Erythroblast (primary cell): Measurements from ENCODE around the gene LARP4.
"Not testable (repeated sequence)": the region's sequence is repeated elsewhere in the genome, so short reads cannot be mapped to it uniquely, and the experiment has no call there.

ENCODE experiments used
- DNase-seq, 2 experiments: peaks; one replicate each; lab custom pipeline; 2025; lab: John Stamatoyannopoulos, UW
- GATA1 ChIP-seq: IDR thresholded peaks from 2 replicates; pipeline ENCODE4 v1.6.1; 2011; ENCODE audit warnings: low read depth, mild to moderate bottlenecking, control low read depth, low read length, moderate library complexity
- POLR2A ChIP-seq: IDR thresholded peaks from 2 replicates; pipeline ENCODE4 v1.6.1; 2011; ENCODE audit warnings: mild to moderate bottlenecking, low read length

Gene LARP4

DNA sequence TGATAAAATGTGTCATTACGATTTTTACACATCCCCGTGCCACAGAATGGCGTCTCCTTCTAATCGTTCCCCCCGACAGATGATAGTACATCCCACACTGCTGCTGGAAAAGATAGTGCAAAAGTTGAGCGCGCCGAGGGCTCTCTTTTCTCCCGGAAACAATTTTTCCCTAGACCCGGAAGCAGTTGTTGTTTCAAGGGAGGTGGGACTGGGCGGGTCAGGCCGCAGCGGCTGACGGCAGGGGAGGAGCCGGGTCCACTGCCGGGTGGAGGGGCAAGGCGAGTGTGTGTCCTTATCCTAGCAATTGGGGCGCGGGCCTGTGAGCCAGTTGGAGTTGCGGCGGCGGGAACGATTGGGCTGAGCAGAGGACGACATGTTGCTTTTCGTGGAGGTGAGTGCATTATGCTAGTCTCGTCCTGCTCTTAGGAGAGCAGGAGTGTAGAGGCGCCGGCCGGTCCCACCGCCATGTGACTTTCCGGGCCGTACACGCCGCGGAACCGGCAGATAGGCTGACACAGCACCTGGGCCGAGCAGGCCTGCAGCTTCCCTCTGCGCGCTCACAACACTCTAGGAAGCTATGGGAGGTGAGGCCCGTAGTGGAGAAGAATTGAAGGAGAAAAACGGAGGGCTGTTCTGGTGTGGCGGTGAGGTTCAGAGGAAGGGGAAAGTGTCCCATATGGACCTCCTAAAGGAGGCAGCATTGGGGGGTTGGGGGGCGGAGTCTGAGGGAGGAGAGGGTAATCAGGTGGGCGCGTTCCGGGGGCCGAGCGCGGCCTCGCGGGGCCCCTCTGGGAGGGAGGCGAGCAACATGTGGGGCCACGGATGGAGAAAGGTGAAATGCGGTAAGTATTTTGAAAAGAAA, at the start of gene LARP4:
LARP4 (plus strand) TSS at position 248 of the 862 bp plus-strand sequence; CDS start at position 374, 126 bp downstream.
- peak; percentile 97 to 98 for DNase-seq

DNA sequence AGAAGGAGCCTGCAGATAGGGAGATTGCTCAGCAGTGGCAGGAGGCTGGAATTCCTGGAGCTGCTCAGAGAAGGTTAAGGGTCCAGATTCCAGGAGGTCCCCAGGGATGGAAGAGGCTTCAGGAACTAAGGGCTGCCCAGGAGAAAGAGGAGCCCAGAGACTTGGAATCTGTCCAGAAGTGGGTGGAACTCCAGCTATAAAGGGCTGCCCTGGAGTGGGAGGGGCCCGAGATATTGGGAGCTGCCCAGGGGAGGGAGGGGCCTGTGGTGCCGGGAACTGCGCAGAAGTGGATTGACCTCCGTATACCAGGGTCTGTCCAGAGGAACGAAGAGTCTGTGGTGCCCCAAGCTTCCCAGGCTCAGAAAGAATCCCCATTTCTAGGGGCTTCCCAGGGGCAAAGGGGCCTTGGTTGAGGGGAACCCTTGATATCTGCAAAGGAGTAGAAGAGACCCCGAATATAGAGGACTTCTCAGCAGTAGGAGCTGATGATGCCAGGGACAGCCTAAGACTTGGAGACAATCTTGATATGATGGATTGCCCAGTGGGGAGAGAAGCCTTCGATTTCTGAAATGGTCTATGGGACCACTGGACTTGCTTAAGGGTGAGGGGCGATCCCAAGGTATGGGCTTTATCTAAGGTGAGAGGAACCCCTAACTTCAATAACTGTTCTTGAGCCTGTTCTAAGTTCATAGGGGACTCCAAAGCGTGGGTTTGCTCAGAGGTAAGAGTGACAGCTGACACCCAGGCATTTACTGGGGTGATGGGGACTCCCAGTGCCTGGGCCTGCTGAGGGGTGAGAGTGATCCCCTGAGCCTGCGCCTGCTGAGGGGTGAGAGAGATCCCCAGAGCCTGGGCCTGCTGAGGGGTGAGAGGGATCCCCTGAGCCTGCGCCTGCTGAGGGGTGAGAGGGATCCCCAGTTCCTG, 49.3 kb upstream of the LARP4 start:
- TF ChIP-seq GATA1 (no peak), POLR2A (no peak)
- peak; percentile 15 to 48 for DNase-seq

More for the DNA sequence above, at the start of gene LARP4:
- TF ChIP-seq POLR2A = peak; percentile 94
- no peak for TF ChIP-seq GATA1

DNA sequence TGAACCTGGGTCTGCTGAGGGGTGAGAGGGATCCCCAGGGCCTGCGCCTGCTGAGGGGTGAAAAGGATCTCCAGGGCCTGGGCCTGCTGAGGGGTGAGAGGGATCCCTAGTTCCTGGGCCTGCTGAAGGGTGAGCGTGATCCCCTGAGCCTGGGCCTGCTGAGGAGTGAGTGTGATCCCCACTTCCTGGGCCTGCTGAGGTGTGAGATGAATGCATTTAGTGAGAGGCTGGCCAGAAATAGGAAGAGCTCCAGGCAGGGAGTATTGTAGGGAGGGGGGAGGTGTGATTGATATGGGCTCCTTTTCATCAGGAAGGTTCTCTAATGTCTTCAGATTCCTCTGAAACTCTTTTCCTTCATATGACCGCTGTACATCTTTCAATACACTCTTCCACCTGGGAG, 47.3 kb upstream of the LARP4 start:
- TF ChIP-seq POLR2A (no peak), GATA1 (no peak)
- no peak for DNase-seq

DNA sequence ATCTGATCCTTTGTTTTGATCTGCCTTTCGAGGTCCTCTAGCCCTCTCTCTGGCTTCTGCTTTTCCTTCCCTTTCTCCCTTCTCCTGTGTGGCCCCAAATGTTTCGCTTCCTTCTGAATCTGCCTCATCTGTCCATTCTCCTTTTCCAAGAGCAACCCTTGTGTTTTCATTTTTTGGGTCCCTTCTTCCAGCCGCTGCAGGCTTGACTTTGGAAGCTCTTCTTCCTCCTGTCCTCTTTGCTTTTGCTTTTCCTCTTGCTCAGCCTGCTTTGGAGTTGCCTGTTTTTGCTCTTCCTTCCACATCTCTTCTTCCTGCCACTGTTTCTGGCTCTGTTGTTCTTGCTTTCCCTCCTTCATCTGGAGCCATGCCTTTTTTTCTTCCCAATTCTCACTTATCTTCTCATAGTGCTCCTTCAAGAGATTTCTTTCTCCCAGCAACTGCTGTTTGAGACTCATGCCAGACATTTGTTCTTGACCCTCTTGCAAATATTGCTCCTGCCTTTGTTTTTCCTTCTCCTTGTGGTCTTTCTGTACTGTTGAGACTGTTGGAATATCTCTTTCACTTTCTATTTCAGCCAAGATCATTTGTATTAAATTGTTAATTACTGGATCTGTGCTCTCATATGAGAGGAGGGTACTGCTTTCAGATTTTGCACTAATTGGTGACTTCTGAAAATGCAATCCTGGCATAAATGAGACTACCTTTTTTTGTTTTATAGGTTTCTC, 46.7 kb upstream of the LARP4 start:
- DNase-seq = no peak

DNA sequence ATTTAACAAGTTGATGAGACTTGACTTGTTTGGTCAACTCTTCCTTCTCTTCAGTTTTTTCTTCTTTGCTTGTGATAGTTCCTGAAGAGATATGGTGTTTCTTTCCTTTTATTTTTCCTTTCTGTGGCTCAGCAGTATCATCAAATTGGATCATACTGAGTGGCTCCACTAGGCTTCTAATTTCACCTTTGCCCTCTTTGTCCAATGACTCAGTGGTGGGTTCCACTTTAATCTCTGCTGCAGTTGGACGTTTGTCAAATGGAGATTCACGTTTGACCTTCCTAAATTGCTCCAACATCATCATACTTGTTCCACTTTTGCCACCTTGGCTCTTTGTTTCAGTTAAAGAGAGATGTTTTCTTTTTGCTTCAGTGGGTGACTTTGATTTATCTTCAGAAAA, 45.8 kb upstream of the LARP4 start:
- no peak for DNase-seq
- TF ChIP-seq POLR2A (no peak), GATA1 (no peak)

More for the DNA sequence above, 46.7 kb upstream of the LARP4 start:
- TF ChIP-seq GATA1 (no peak), POLR2A (no peak)

DNA sequence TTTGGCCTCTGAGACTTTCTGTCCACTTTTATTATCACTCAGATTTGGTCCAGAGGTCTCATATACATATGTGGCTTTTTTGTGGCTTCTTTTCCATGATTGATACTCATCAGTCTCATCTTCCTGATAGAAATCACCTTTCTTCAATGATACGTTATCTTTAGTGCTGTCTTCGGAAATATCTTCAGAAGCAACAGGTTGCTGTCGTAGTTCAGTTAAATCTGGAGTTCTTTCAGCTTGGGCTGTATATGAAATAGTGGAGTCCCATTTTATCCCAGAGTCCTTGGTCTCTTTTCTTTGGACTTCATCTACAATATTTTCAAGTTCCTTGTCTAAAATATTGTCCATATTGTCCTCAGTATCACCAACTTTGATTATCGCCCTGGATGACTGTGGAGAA, 45.3 kb upstream of the LARP4 start:
- no peak for TF ChIP-seq GATA1
- TF ChIP-seq POLR2A = no peak
- DNase-seq = no peak

DNA sequence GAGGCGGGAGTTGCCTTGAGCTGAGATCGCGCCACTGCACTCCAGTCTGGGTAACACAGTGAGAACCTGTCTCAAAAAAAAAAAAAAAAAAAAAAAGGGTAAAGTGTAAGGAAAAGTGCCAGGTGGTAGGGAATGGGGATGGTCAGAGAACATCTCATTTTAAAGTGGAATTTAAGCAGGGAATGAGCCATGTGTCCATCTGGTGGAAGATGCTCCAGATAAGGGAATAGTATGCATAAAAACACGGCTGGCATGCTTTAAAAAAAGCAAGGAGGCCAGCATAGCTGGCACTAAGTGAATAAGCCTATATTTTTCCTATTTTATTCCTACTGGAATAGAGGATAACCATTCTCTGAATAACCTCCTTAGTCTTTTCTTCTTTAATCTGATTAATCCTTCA, 38.0 kb upstream of the LARP4 start:
- no peak for DNase-seq
- TF ChIP-seq GATA1 = no peak
- no peak for TF ChIP-seq POLR2A

DNA sequence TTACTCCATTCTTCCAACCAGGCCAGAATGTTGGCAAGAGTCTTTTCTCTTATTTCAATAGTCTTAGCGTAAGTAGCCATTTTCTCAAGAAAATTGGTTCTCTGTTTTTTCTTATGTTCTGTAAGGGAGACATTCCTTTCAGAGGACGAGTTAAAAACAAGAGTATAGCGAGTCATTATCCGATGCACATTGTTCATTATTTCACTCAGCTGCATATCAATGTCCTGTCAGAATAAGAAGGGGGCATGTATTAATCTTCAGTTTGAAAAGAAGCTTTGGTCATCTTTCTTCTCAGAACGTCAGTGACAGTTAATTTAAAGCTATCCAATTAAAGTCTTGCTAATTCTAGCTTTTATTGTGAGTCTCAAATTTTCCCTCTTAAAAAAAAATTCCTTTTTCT, 37.5 kb upstream of the LARP4 start:
- TF ChIP-seq GATA1 (no peak), POLR2A (no peak)
- no peak for DNase-seq

DNA sequence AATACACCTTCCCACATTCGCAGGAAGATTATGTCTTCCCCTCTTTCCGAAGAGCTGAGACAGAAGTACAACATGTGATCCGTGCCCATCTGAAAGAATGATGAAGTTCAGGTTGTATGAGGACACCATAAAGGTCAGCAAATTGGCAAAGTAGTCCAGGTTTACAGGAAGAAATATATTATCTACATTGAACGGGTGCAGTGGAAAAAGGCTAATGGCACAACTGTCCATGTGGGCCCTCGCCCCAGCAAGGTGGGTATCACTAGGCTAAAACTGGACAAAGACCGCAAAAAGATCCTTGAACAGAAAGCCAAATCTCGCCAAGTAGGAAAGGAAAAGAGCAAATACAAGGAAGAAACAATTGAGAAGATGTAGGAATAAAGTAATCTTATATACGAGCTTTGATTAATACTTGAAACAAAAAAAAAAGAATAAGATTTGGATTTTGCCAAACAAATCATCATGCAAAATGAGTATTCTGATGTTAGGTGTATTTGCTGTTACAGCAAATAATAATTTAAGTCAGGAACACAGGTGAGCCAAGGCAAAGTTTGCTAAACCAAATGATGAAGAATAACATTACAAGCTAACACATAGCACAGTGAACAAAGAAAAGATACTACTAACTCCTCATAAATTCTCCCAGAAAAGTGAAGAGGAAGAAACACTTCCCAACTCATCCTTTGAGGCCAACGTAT, 34.8 kb upstream of the LARP4 start:
- TF ChIP-seq GATA1 (no peak), POLR2A (no peak)

DNA sequence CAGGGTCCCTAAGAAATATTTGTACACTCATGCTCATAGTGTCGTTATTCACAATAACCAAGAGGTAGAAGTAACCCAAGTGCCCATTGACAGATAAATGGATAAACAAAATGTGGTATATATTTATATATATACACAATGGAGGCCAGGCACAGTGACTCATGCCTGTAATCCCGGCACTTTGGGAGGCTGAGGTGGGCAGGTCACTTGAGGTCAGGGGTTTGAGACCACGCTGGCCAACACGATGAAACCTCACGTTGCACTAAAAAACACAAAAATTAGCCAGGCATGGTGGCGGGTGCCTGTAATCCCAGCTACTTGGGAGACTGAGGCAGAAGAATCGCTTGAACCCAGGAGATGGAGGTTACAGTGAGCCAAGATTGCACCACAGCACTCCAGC, 30.0 kb upstream of the LARP4 start:
- DNase-seq = not testable (repeated sequence)

More for the DNA sequence above, 34.8 kb upstream of the LARP4 start:
- DNase-seq = no peak

DNA sequence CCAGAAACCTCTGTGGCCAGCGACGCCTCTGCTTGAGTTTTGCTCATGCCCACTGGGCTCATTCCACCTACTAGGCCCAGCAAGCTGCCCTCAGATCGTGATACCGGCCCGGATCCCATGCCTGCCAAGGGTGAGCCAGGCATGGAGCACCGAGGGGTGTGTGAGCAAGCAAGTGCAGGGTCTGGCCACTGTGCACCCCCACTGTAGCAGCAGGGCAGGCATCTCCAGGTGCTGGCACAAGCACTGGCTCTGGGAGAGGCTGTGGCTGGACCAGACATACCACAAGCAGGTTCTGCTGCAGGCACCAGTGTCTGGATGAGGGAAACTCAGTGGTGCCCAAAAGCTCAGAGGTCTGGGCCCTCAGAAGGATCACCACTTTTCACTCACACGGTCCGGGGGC, 24.9 kb upstream of the LARP4 start:
- DNase-seq = no peak
- TF ChIP-seq POLR2A (no peak), GATA1 (no peak)

DNA sequence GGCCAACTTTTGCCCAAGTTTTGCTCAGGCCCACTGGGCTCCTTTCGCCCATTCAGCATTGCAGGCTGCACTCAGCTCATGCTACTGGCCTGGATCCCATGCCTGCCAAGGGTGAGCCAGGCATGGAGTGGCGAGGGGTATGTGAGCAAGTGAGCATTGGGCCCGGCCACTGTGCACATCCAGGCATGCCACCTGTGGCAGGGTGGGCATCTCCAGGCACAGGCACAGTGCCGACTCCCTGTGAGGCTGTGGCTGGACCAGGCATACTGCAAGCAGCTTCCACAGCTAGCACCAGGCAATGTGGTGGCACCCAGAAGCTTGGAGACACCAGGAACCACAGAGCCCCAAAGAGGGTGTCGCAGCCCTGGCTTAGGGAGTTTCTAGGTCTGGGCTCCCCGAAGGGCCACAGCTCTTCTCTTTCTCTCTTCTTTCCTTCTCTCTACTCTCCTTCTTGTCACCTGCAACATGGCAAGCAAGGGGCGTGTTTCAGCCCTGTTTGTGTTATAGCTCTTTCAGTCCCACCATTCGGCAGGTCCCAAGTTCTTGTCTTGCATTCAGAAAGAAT, 19.8 kb upstream of the LARP4 start:
- no peak for DNase-seq
- no peak for TF ChIP-seq GATA1
- TF ChIP-seq POLR2A = no peak

DNA sequence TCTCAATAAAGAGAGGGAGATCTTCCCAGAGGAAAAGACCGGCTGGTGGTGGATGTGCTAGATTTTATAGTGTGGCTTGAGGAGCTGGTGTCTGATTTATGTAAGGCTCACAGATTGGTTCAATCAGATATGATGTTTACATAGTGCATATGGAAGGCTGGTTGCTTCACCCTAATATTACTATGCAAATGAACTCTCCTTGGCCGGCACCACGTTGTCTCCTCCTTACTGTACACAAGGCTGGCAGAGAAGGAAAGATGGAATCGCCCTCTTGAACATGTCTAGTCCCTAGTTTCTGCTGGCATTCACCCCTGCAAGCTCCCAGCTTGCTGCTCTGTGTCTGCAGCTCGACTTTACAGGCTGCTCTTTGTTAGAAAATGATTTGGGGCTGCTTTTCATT, 13.2 kb upstream of the LARP4 start:
- no peak for TF ChIP-seq POLR2A
- no peak for TF ChIP-seq GATA1
- no peak for DNase-seq
